OCI-LY7 (cell line): ENCODE data around the gene OR3A2.

Experiments
- EZH2phosphoT487 ChIP-seq: fragments of 200-600 bp; sonication (generic); IDR thresholded peaks from 2 replicates; pipeline ENCODE4 v1.6.1; 2018; ENCODE audit warnings: low read depth, borderline replicate concordance, mild to moderate bottlenecking, mixed run types, antibody characterized with exemption, low read length, moderate library complexity, mixed read lengths
- TF ChIP-seq, protein P1 (sequence below): fragments of 200-600 bp; sonication (generic); conservative IDR thresholded peaks from 2 replicates; pipeline ENCODE4 v1.5.1; 2014; ENCODE audit warnings: mild to moderate bottlenecking, antibody characterized with exemption, low read length, moderate library complexity, mixed read lengths

DNA sequence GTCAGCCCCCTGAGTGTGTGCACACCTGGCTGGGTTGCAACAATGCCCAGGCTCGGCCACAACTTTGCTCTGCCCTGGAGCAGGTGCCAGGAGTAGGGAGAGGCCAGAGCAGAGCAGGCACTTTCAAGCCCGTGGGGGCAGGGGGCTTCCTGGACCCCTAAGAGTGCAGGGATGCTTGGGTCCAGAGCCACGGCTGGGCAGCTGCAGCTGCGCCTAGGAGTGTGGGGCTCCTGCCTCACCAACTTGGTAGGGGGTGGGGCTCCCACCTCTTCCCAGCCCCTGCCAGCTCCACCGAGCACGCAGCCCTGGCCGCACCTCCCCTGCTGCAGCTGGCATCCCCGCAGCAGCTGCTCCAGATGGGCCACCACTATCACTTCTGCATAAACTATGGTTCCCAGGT, 7.8 kb downstream of the OR3A2 start:
- TF ChIP-seq, protein P1, sequence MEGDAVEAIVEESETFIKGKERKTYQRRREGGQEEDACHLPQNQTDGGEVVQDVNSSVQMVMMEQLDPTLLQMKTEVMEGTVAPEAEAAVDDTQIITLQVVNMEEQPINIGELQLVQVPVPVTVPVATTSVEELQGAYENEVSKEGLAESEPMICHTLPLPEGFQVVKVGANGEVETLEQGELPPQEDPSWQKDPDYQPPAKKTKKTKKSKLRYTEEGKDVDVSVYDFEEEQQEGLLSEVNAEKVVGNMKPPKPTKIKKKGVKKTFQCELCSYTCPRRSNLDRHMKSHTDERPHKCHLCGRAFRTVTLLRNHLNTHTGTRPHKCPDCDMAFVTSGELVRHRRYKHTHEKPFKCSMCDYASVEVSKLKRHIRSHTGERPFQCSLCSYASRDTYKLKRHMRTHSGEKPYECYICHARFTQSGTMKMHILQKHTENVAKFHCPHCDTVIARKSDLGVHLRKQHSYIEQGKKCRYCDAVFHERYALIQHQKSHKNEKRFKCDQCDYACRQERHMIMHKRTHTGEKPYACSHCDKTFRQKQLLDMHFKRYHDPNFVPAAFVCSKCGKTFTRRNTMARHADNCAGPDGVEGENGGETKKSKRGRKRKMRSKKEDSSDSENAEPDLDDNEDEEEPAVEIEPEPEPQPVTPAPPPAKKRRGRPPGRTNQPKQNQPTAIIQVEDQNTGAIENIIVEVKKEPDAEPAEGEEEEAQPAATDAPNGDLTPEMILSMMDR = no peak
- no peak for TF ChIP-seq EZH2phosphoT487
